Epithelial cell of esophagus (primary cell): ENCODE measurements around the gene RUNX2.

Source experiments
- DNase-seq: peaks from one replicate; pipeline ENCODE4 v3.0.0; 2010; ENCODE audit warnings: low read depth
- H3K4me3 ChIP-seq: 2 replicates; pipeline ENCODE4 v1.5.1; 2011; ENCODE audit warnings: mild to moderate bottlenecking, low read length, control low read depth
- CTCF ChIP-seq: IDR thresholded peaks from 2 replicates; pipeline ENCODE4 v1.5.1; 2011; ENCODE audit warnings: low read depth, mild to moderate bottlenecking, low read length, control low read depth, inconsistent platforms; ENCODE audit not compliant: insufficient read depth; ENCODE audit errors: missing control alignments

Gene RUNX2

GRCh38 chr6:45479834-45480751 is 152.0 kb downstream of the RUNX2 start:
- no peak for TF ChIP-seq CTCF
- no peak overlapping the region for H3K4me3 ChIP-seq
- DNase-seq = peak; percentile 45

GRCh38 chr6:45480752-45481415 is 152.8 kb downstream of the RUNX2 start:
- no peak for TF ChIP-seq CTCF
- DNase-seq = no peak
- H3K4me3 ChIP-seq = no peak overlapping the region

GRCh38 chr6:45483021-45483420 is 154.9 kb downstream of the RUNX2 start:
- DNase-seq = peak; percentile 14
- H3K4me3 ChIP-seq = no peak overlapping the region
- no peak for TF ChIP-seq CTCF

- H3K4me3 ChIP-seq = no peak overlapping the region
- TF ChIP-seq CTCF = no peak
- DNase-seq = no peak
Measured at GRCh38 chr6:45483501-45483900, 155.4 kb downstream of the RUNX2 start.

- no peak for DNase-seq
- no peak overlapping the region for H3K4me3 ChIP-seq
- TF ChIP-seq CTCF = no peak
Measured at GRCh38 chr6:45486736-45487135, 158.6 kb downstream of the RUNX2 start.

- DNase-seq = no peak
- TF ChIP-seq CTCF = no peak
- no peak overlapping the region for H3K4me3 ChIP-seq
Measured at GRCh38 chr6:45487645-45488044, 159.5 kb downstream of the RUNX2 start.
